ENCODE results near the gene GGA1.
A peak's percentile ranks its signal among the peaks of the same experiment; 100 is the strongest.
"Not testable (repeated sequence)": the region's sequence is repeated elsewhere in the genome, so short reads cannot be mapped to it uniquely, and the experiment has no call there.

GGA1 gene

GRCh38 chr22:37604074-37604473, 4.6 kb upstream of the GGA1 start:
- Histone ChIP-seq H3K9me3 (ENCODE audit: severe bottlenecking) (no peaks in the 10 kb centered on the region), H3K4me3 (ENCODE audit: low read depth, low read length) (no peak overlapping the region), H3K27me3 (ENCODE audit: insufficient read depth, low read depth, severe bottlenecking) (no peaks in the 10 kb centered on the region), H3K27ac (no peak overlapping the region), H3K36me3 (no peaks in the 10 kb centered on the region; the same call in 1 of the 2 replicates)
- no peak for TF ChIP-seq CTCF (IDR thresholded peaks at IDR 0.05; ENCODE audit: low read depth, low read length)
- no peak for DNase-seq

DNA sequence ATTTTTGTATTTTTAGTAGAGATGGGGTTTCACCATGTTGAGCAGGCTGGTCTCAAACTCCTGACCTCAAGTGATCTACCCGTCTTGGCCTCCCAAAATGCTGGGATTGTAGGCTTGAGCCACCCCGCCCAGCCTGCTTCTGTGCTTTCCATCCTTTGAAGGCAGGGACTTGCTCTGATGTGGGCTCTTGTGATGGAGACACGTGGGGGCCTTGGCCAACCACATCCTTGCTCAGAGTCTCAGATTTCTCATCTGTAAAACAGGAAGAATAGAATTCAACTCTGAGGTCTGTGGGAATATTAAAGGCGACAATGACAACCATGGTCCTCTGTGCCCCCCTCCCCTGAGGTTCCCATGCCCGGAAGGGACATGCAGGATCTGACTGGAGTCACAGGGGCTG, 3.8 kb upstream of the GGA1 start:
- H3K4me3 ChIP-seq (ENCODE audit: low read depth, low read length), result no peak overlapping the region
- TF ChIP-seq CTCF (IDR thresholded peaks at IDR 0.05; ENCODE audit: low read depth, low read length), result no peak
- no peak overlapping the region for H3K27ac ChIP-seq
- no peaks in the 10 kb centered on the region; the same call in 1 of the 2 replicates for H3K36me3 ChIP-seq
- no peaks in the 10 kb centered on the region for H3K9me3 ChIP-seq (ENCODE audit: severe bottlenecking)
- DNase-seq, result no peak
- H3K27me3 ChIP-seq (ENCODE audit: insufficient read depth, low read depth, severe bottlenecking), result no peaks in the 10 kb centered on the region

- DNase-seq, result peak; percentile 89
- peak overlapping the region; percentile 92 for H3K4me3 ChIP-seq (ENCODE audit: low read depth, low read length)
- H3K9me3 ChIP-seq (ENCODE audit: severe bottlenecking), result no peaks in the 10 kb centered on the region
- H3K36me3 ChIP-seq, result no peaks in the 10 kb centered on the region; the same call in 1 of the 2 replicates
- H3K27me3 ChIP-seq (ENCODE audit: insufficient read depth, low read depth, severe bottlenecking), result no peaks in the 10 kb centered on the region
- H3K27ac ChIP-seq, result peak overlapping the region; percentile 95; the same call in 1 of the 2 replicates
- TF ChIP-seq CTCF (IDR thresholded peaks at IDR 0.05; ENCODE audit: low read depth, low read length), result peak; percentile 97
These were observed 1.4 kb upstream of the GGA1 start for GRCh38 chr22:37607010-37607934.

DNA sequence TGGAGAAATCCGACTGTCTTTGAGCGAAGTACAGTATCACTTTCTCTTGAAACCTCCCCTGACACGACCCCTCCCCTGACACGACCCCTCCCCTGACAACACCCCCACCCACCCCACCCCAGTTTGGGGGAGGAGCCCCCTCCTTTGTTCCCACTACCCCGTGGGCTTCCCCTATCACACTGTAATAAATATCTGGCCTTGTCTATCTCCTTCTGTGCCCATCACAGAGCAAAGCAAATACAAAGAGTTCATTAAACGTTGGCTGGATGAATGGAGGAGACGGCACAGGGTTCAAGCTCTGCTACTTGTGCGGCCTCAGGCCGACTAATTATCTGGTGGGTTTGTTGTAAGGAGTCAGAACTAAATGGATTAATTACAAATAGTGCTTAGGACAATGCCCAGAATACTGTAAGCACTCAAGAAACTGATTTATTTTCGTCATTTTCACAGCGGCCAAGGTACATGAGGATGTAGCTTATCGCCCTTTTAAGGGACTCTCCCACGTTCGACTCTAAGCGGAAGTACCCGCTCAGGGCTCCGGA, 628 bp upstream of the GGA1 start:
- no peak for TF ChIP-seq CTCF (IDR thresholded peaks at IDR 0.05; ENCODE audit: low read depth, low read length)
- DNase-seq, result no peak
- Histone ChIP-seq H3K36me3 (no peaks in the 10 kb centered on the region; the same call in 1 of the 2 replicates), H3K27me3 (ENCODE audit: insufficient read depth, low read depth, severe bottlenecking) (no peaks in the 10 kb centered on the region), H3K4me3 (ENCODE audit: low read depth, low read length) (peak overlapping the region; percentile 92), H3K27ac (peak overlapping the region; percentile 95), H3K9me3 (ENCODE audit: severe bottlenecking) (no peaks in the 10 kb centered on the region)

DNA sequence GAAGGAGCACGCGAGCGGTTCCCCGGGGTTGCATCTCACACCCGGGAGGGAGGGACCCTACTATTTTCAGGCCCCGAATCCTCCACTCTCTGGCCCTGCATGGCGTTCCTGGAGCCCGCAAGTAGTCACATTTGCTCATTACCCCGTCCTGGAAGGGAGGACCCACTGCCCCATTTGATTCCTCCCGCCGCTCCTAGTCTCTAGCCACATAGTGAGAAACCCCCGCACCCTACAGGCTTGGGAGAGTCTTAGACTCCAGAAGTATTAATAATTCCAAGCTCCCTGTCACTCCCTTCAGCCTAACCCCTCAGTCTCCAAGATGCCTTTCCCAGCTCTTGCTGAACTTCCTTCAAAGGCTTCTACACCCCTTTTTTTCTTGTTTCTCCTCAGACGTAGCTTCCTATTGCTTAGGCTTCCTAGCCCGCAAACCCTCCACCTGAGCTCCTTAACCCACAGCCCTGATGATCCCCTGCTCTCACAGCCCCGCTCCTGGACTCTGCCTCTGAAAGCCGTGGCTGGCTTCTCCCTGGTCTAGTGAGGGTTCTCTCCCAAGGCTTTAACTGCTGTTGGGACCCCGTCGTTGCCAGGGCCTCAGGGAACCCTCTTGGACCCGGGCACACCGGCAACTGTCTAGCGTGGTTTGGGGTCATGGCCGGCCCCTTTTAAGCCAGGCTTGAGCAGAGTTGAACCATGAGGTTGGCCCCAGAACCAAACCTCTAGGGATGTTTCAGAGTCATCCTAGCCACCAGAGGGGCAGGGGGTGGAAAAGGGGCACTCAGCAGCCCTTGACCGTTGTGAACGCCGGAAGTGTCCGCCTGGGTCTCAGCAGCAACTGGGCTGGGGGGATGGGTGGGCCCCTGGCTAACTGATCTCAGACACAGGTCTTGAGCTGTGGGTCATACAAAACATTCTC, 862 bp downstream of the GGA1 start:
- peak overlapping the region; percentile 95 for H3K27ac ChIP-seq
- no peak for TF ChIP-seq CTCF (IDR thresholded peaks at IDR 0.05; ENCODE audit: low read depth, low read length)
- DNase-seq, result no peak
- peak overlapping the region; percentile 92 for H3K4me3 ChIP-seq (ENCODE audit: low read depth, low read length)
- no peaks in the 10 kb centered on the region for H3K9me3 ChIP-seq (ENCODE audit: severe bottlenecking)
- H3K36me3 ChIP-seq, result peaks cover 5% of the 10 kb centered on the region
- no peaks in the 10 kb centered on the region for H3K27me3 ChIP-seq (ENCODE audit: insufficient read depth, low read depth, severe bottlenecking)

DNA sequence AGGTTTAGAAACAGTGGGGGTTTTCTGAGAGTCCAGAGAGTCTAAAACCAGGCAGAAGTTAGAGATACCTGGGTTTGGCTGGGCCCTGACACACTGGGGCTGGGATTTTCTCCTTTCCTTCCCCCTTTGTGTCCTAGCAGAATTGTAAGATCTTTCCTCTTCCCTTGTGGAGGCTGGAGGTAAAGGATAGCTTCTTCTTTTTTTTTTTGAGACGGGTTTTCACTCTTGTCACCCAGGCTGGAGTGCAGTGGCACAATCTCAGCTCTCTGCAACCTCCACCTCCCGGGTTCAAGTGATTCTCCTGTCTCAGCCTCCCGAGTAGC, 1.5 kb downstream of the GGA1 start:
- H3K27ac ChIP-seq; H3K27me3 ChIP-seq (ENCODE audit: insufficient read depth, low read depth, severe bottlenecking); H3K9me3 ChIP-seq (ENCODE audit: severe bottlenecking); DNase-seq: not testable (repeated sequence)
- Histone ChIP-seq H3K36me3 (peaks cover 12% of the 10 kb centered on the region), H3K4me3 (ENCODE audit: low read depth, low read length) (peak overlapping the region; percentile 92)

All from WERI-Rb-1 (cell line).